HL-60 (cell line): Measurements from ENCODE around the gene CDRT4.

Experiments used
- DNase-seq, 2 experiments: peaks; one replicate each; pipeline ENCODE4 v3.0.0-alpha.2; 2010 to 2020; ENCODE audit warnings: low read depth in 1 of 2, low spot score in 1 of 2
- H3K27ac ChIP-seq: fragments of 250-450 bp; sonication (Bioruptor Pico); replicated peaks from 2 replicates; pipeline ENCODE4 v1.5.1; 2020; ENCODE audit warnings: mild to moderate bottlenecking, moderate library complexity
- H3K27me3 ChIP-seq: fragments of 250-450 bp; sonication (Bioruptor Pico); 2 replicates; pipeline ENCODE4 v1.5.1; 2021; ENCODE audit warnings: mild to moderate bottlenecking, moderate library complexity; ENCODE audit not compliant: insufficient read depth, poor library complexity, severe bottlenecking
- H3K4me3 ChIP-seq: replicated peaks from 2 replicates; pipeline ENCODE4 v1.5.1; 2011; ENCODE audit warnings: mild to moderate bottlenecking, control low read depth, low read length; ENCODE audit not compliant: insufficient read depth
- CTCF ChIP-seq: IDR thresholded peaks from one replicate; pipeline ENCODE4 v1.5.1; 2011; ENCODE audit warnings: low read length, control low read depth, inconsistent platforms; ENCODE audit not compliant: insufficient read depth
- GABPA ChIP-seq: IDR thresholded peaks from 2 replicates; pipeline ENCODE4 v1.6.1; 2012; ENCODE audit warnings: low read depth
- POLR2AphosphoS5 ChIP-seq: IDR thresholded peaks from 2 replicates; pipeline ENCODE4 v1.6.1; 2012; ENCODE audit warnings: low read depth
- REST ChIP-seq: IDR thresholded peaks from 2 replicates; pipeline ENCODE4 v1.6.1; 2012; ENCODE audit warnings: low read depth; ENCODE audit not compliant: insufficient replicate concordance
- SPI1 ChIP-seq: IDR thresholded peaks from 2 replicates; pipeline ENCODE4 v1.6.1; 2012; ENCODE audit warnings: low read depth, mild to moderate bottlenecking, borderline replicate concordance

The CDRT4 gene

GRCh38 chr17:15393414-15393813 is 74.0 kb downstream of the CDRT4 start:
- Histone ChIP-seq H3K27me3 (no peaks in the 10 kb centered on the region), H3K4me3 (no peak overlapping the region), H3K27ac (no peak overlapping the region)
- no peak for DNase-seq
- TF ChIP-seq SPI1 = no peak
- TF ChIP-seq CTCF = no peak
- TF ChIP-seq REST = no peak
- no peak for TF ChIP-seq POLR2AphosphoS5
- TF ChIP-seq GABPA = no peak

- H3K27ac ChIP-seq = no peak overlapping the region
- no peak for DNase-seq
- no peaks in the 10 kb centered on the region for H3K27me3 ChIP-seq
- no peak overlapping the region for H3K4me3 ChIP-seq
- no peak for TF ChIP-seq SPI1
These were observed 75.1 kb downstream of the CDRT4 start for GRCh38 chr17:15392326-15392741.

- TF ChIP-seq REST (no peak), POLR2AphosphoS5 (no peak), GABPA (no peak), SPI1 (no peak), CTCF (no peak)
- no peaks in the 10 kb centered on the region for H3K27me3 ChIP-seq
- H3K27ac ChIP-seq = no peak overlapping the region
- no peak for DNase-seq
- no peak overlapping the region for H3K4me3 ChIP-seq
These were observed 78.9 kb downstream of the CDRT4 start for GRCh38 chr17:15388356-15389041.

GRCh38 chr17:15386083-15386482 is 81.3 kb downstream of the CDRT4 start:
- no peak for DNase-seq
- Histone ChIP-seq H3K27me3 (no peaks in the 10 kb centered on the region), H3K27ac (no peak overlapping the region), H3K4me3 (no peak overlapping the region)
- no peak for TF ChIP-seq SPI1
- no peak for TF ChIP-seq POLR2AphosphoS5
- no peak for TF ChIP-seq GABPA
- no peak for TF ChIP-seq REST
- no peak for TF ChIP-seq CTCF
